Endothelial cell of umbilical vein (primary cell): ENCODE data around the gene ARG2.

Experiments used
- CTCF ChIP-seq, 2 donors: IDR thresholded peaks; 1 replicate in 1 of 2; 2 replicates in 1 of 2; pipeline ENCODE4 v1.5.1; 2011; ENCODE audit warnings: low read length in 2 of 2, mild to moderate bottlenecking in 2 of 2, moderate library complexity in 2 of 2, control low read depth in 1 of 2, inconsistent platforms in 1 of 2, low read depth in 1 of 2; ENCODE audit not compliant: insufficient read depth in 1 of 2; ENCODE audit errors: extremely low read depth in 1 of 2
- POLR2A ChIP-seq: IDR thresholded peaks from 2 replicates; pipeline ENCODE4 v1.6.1; 2012; ENCODE audit warnings: low read depth, mild to moderate bottlenecking, control low read depth, low read length

GRCh38 chr14:67574156-67574555 lies 45.6 kb upstream of the ARG2 start:
- TF ChIP-seq CTCF (IDR thresholded peaks at IDR 0.05; ENCODE audit: extremely low read depth in 1 of 2, insufficient read depth in 1 of 2, low read depth in 1 of 2, low read length in 2 of 2) (no peak), POLR2A (no peak)
